Measurements from ENCODE around the gene C17orf75.

GRCh38 chr17:32386844-32387243, 44.9 kb upstream of the C17orf75 start:
- TF ChIP-seq CEBPB (IDR thresholded peaks at IDR 0.05; ENCODE audit: borderline replicate concordance in 1 of 2, low read depth in 2 of 2, low read length in 2 of 2) (no peak), BRCA1 (IDR thresholded peaks at IDR 0.05; ENCODE audit: low read depth, low read length) (no peak), NBN (IDR thresholded peaks at IDR 0.05) (no peak), POLR2A (IDR thresholded peaks at IDR 0.05; ENCODE audit: low read depth, low read length) (no peak), RELA (IDR thresholded peaks at IDR 0.05; ENCODE audit: borderline replicate concordance, partially characterized antibody) (no peak), POLR2AphosphoS5 (IDR thresholded peaks at IDR 0.05; ENCODE audit: low read length) (no peak)
